ENCODE results near the gene CCDC183. TPM values are rescaled to one million over a fixed set of nuclear protein-coding genes. Genes with fewer than 3 reads are reported as not detected.

Gene CCDC183
- total RNA-seq, 5 donors from 2014 or later (not counting 1 experiment from before 2014, with no cell fraction given) = 1.9 to 2.9 (median 2.3) TPM

- peak within 1 kb of the TSS; percentile 30 for H3K27ac ChIP-seq (ENCODE audit: low read length)
- Mint-ChIP-seq H3K27ac (peak within 1 kb of the TSS; percentile 84 to 91), H3K27me3 (peaks cover 6 to 18% of the 10 kb centered on the region in 2 donors), H3K4me1 (peaks cover 7 to 22% (median 17%) of the 10 kb centered on the region in 3 donors), H3K4me3 (peak within 1 kb of the TSS; percentile 88 to 92 (median 90)), H3K36me3 (no peaks in the 10 kb centered on the region), H3K9me3 (no peaks in the 10 kb centered on the region)
- peaks cover 11 to 50% of the 10 kb centered on the region in 2 experiments for H3K4me1 ChIP-seq (ENCODE audit: control insufficient read depth in 1 of 2, extremely low read depth in 1 of 2, insufficient read depth in 2 of 2, low read length in 2 of 2)
- H3K27me3 ChIP-seq (replicated peaks in 1 of 2; ENCODE audit: control insufficient read depth in 2 of 2, extremely low read depth in 1 of 2, insufficient read depth in 2 of 2, low read length in 1 of 2) = peaks cover 0 to 25% of the 10 kb centered on the region in 2 experiments
- ATAC-seq (replicated peaks in 1 of 4) (peak; percentile 91 to 95 (median 94)), DNase-seq (peak; percentile 92 to 97 (median 95))
- POLR2A ChIA-PET = interaction anchor here in 1 of 2 donors (0.6 kb wide), 1 partner anchor 310 kb away, joined by 8 read pairs; no protein-coding TSS in a partner anchor
- no peaks in the 10 kb centered on the region for H3K9me3 ChIP-seq
- CTCF ChIA-PET = interaction anchor here in 1 of 2 donors (0.6 kb wide), 1 partner anchor 143 kb away, joined by 4 read pairs; the partner anchor contains the start of gene PAXX
- WGBS (ENCODE audit: insufficient coverage) = under 1% methylated on average over 52 of the region's 77 CpGs
- peak within 1 kb of the TSS; percentile 77 to 92 for H3K4me3 ChIP-seq (ENCODE audit: control insufficient read depth in 1 of 2, extremely low read depth in 1 of 2, low read length in 1 of 2)
- H3K36me3 ChIP-seq (ENCODE audit: control insufficient read depth in 2 of 2, extremely low read depth in 1 of 2, insufficient read depth in 1 of 2, low read length in 1 of 2) = peaks cover 0 to 2% of the 10 kb centered on the region in 2 donors
Measured at GRCh38 chr9:136849038-136849959, 53.2 kb downstream of the CCDC183 start, which contains the start of gene PHPT1. Gene PHPT1 (plus strand): TSS chr9:136849409. CDS start chr9:136849431, 22 bp downstream.

GRCh38 chr9:136849960-136850865 lies 54.1 kb downstream of the CCDC183 start:
- no peaks in the 10 kb centered on the region for H3K36me3 Mint-ChIP-seq
- H3K4me1 Mint-ChIP-seq = peaks cover 7 to 20% (median 16%) of the 10 kb centered on the region in 3 donors
- H3K27me3 ChIP-seq (replicated peaks in 1 of 2; ENCODE audit: control insufficient read depth in 2 of 2, extremely low read depth in 1 of 2, insufficient read depth in 2 of 2, low read length in 1 of 2) = peaks cover 0 to 21% of the 10 kb centered on the region in 2 experiments
- DNase-seq (no peak), ATAC-seq (replicated peaks in 1 of 4) (no peak)
- peak overlapping the region; percentile 16 to 71 for H3K27ac Mint-ChIP-seq
- H3K9me3 ChIP-seq = no peaks in the 10 kb centered on the region
- POLR2A ChIA-PET = no interaction called here
- WGBS (ENCODE audit: insufficient coverage) = 81% methylated on average over 37 of the region's 43 CpGs
- H3K9me3 Mint-ChIP-seq = no peaks in the 10 kb centered on the region
- CTCF ChIA-PET = no interaction called here
- H3K4me3 ChIP-seq (ENCODE audit: control insufficient read depth in 1 of 2, extremely low read depth in 1 of 2, low read length in 1 of 2) = peak overlapping the region in 1 of 2 donors; percentile 77
- peaks cover 0 to 2% of the 10 kb centered on the region in 2 donors for H3K36me3 ChIP-seq (ENCODE audit: control insufficient read depth in 2 of 2, extremely low read depth in 1 of 2, insufficient read depth in 1 of 2, low read length in 1 of 2)
- peaks cover 11 to 46% of the 10 kb centered on the region in 2 experiments for H3K4me1 ChIP-seq (ENCODE audit: control insufficient read depth in 1 of 2, extremely low read depth in 1 of 2, insufficient read depth in 2 of 2, low read length in 2 of 2)
- H3K27ac ChIP-seq (ENCODE audit: low read length) = no peak overlapping the region
- peaks cover 6 to 17% of the 10 kb centered on the region in 2 donors for H3K27me3 Mint-ChIP-seq
- H3K4me3 Mint-ChIP-seq = peak overlapping the region; percentile 88 to 92 (median 90)

- H3K36me3 Mint-ChIP-seq = no peaks in the 10 kb centered on the region
Measured at GRCh38 chr9:136850866-136851775, 55.0 kb downstream of the CCDC183 start.

GRCh38 chr9:136851941-136852663 lies 56.0 kb downstream of the CCDC183 start, which contains the start of gene MAMDC4:
Gene MAMDC4 (plus strand): TSS chr9:136852346. CDS start chr9:136852417, 71 bp downstream.
- CTCF ChIA-PET = no interaction called here
- ATAC-seq (replicated peaks in 1 of 4) (no peak), DNase-seq (no peak)
- H3K27ac ChIP-seq (ENCODE audit: low read length) = no peak within 1 kb of the TSS
- peak within 1 kb of the TSS in 1 of 3 donors; percentile 88 for H3K4me3 Mint-ChIP-seq
- no peak within 1 kb of the TSS for H3K27ac Mint-ChIP-seq
- no peaks in the 10 kb centered on the region for H3K9me3 Mint-ChIP-seq
- H3K27me3 Mint-ChIP-seq = peaks cover 6 to 9% of the 10 kb centered on the region in 2 donors
- H3K36me3 Mint-ChIP-seq = no peaks in the 10 kb centered on the region
- H3K4me1 Mint-ChIP-seq = peaks cover 7 to 15% (median 11%) of the 10 kb centered on the region in 3 donors
- H3K36me3 ChIP-seq (ENCODE audit: control insufficient read depth in 2 of 2, extremely low read depth in 1 of 2, insufficient read depth in 1 of 2, low read length in 1 of 2) = peaks cover 0 to 2% of the 10 kb centered on the region in 2 donors
- 87% methylated on average over 18 of the region's 23 CpGs for WGBS (ENCODE audit: insufficient coverage)
- H3K4me1 ChIP-seq (ENCODE audit: control insufficient read depth in 1 of 2, extremely low read depth in 1 of 2, insufficient read depth in 2 of 2, low read length in 2 of 2) = peaks cover 11 to 36% of the 10 kb centered on the region in 2 experiments
- peaks cover 0 to 13% of the 10 kb centered on the region in 2 experiments for H3K27me3 ChIP-seq (replicated peaks in 1 of 2; ENCODE audit: control insufficient read depth in 2 of 2, extremely low read depth in 1 of 2, insufficient read depth in 2 of 2, low read length in 1 of 2)
- POLR2A ChIA-PET = no interaction called here
- no peak within 1 kb of the TSS for H3K4me3 ChIP-seq (ENCODE audit: control insufficient read depth in 1 of 2, extremely low read depth in 1 of 2, low read length in 1 of 2)
- H3K9me3 ChIP-seq = no peaks in the 10 kb centered on the region

More at GRCh38 chr9:136850866-136851775, 55.0 kb downstream of the CCDC183 start:
- ATAC-seq (replicated peaks in 1 of 4) (no peak), DNase-seq (no peak)
- no peaks in the 10 kb centered on the region for H3K9me3 Mint-ChIP-seq
- H3K27ac Mint-ChIP-seq = no peak overlapping the region
- peaks cover 0 to 19% of the 10 kb centered on the region in 2 experiments for H3K27me3 ChIP-seq (replicated peaks in 1 of 2; ENCODE audit: control insufficient read depth in 2 of 2, extremely low read depth in 1 of 2, insufficient read depth in 2 of 2, low read length in 1 of 2)
- ChIA-PET POLR2A (no interaction called here), CTCF (no interaction called here)
- peaks cover 0 to 2% of the 10 kb centered on the region in 2 donors for H3K36me3 ChIP-seq (ENCODE audit: control insufficient read depth in 2 of 2, extremely low read depth in 1 of 2, insufficient read depth in 1 of 2, low read length in 1 of 2)
- peaks cover 6 to 15% of the 10 kb centered on the region in 2 donors for H3K27me3 Mint-ChIP-seq
- H3K9me3 ChIP-seq = no peaks in the 10 kb centered on the region
- 87% methylated on average over 22 of the region's 23 CpGs for WGBS (ENCODE audit: insufficient coverage)
- no peak overlapping the region for H3K27ac ChIP-seq (ENCODE audit: low read length)
- H3K4me3 Mint-ChIP-seq = peak overlapping the region in 1 of 3 donors; percentile 88
- H3K4me3 ChIP-seq (ENCODE audit: control insufficient read depth in 1 of 2, extremely low read depth in 1 of 2, low read length in 1 of 2) = no peak overlapping the region
- H3K4me1 Mint-ChIP-seq = peaks cover 7 to 19% (median 15%) of the 10 kb centered on the region in 3 donors
- peaks cover 11 to 44% of the 10 kb centered on the region in 2 experiments for H3K4me1 ChIP-seq (ENCODE audit: control insufficient read depth in 1 of 2, extremely low read depth in 1 of 2, insufficient read depth in 2 of 2, low read length in 2 of 2)

Measured in T-cell (primary cell).